Stimulated activated CD8-positive, alpha-beta memory T cell treated with anti-CD3 and anti-CD28 coated beads, Interleukin-15, amount 100 ng/mL, for 4 hours (primary cell): ENCODE results near the gene CRACDL.

Experiments used
- DNase-seq, 2 donors: peaks; one replicate each; pipeline ENCODE4 v3.0.0-alpha.2; 2020; ENCODE audit warnings: low read depth in 2 of 2

Gene CRACDL

GRCh38 chr2:98825020-98825350, 111.0 kb downstream of the CRACDL start:
- no peak for DNase-seq

GRCh38 chr2:98824256-98825019, 111.6 kb downstream of the CRACDL start:
- no peak for DNase-seq

- DNase-seq = no peak
Measured at GRCh38 chr2:98823196-98824170, 112.5 kb downstream of the CRACDL start.

- DNase-seq = peak; percentile 15 to 22
Measured at GRCh38 chr2:98822301-98823164, 113.5 kb downstream of the CRACDL start.

GRCh38 chr2:98821629-98822135, 114.3 kb downstream of the CRACDL start:
- DNase-seq = no peak

GRCh38 chr2:98819231-98819766, 116.7 kb downstream of the CRACDL start:
- no peak for DNase-seq

- no peak for DNase-seq
Measured at GRCh38 chr2:98818164-98818563, 117.9 kb downstream of the CRACDL start.

GRCh38 chr2:98816281-98816680, 119.7 kb downstream of the CRACDL start:
- no peak for DNase-seq

GRCh38 chr2:98815795-98816194, 120.2 kb downstream of the CRACDL start:
- no peak for DNase-seq

- DNase-seq = no peak
Measured at GRCh38 chr2:98811766-98812165, 124.3 kb downstream of the CRACDL start.

GRCh38 chr2:98810588-98810928, 125.5 kb downstream of the CRACDL start:
- no peak for DNase-seq

GRCh38 chr2:98809878-98810587, 126.0 kb downstream of the CRACDL start:
- no peak for DNase-seq

- no peak for DNase-seq
Measured at GRCh38 chr2:98809116-98809515, 126.9 kb downstream of the CRACDL start.

- DNase-seq = no peak
Measured at GRCh38 chr2:98808546-98808945, 127.5 kb downstream of the CRACDL start.

- no peak for DNase-seq
Measured at GRCh38 chr2:98807929-98808328, 128.1 kb downstream of the CRACDL start.

GRCh38 chr2:98807221-98807620, 128.8 kb downstream of the CRACDL start:
- no peak for DNase-seq

GRCh38 chr2:98806236-98806697, 129.8 kb downstream of the CRACDL start:
- no peak for DNase-seq

GRCh38 chr2:98805412-98806171, 130.4 kb downstream of the CRACDL start:
- DNase-seq = no peak

GRCh38 chr2:98804736-98805135, 131.3 kb downstream of the CRACDL start:
- no peak for DNase-seq

- no peak for DNase-seq
Measured at GRCh38 chr2:98804265-98804650, 131.8 kb downstream of the CRACDL start.
